Adipocyte (in vitro differentiated cells): Measurements from ENCODE around the gene KIF25.
"Not testable (repeated sequence)": the region's sequence is repeated elsewhere in the genome, so short reads cannot be mapped to it uniquely, and the experiment has no call there.

Source experiments
- DNase-seq: peaks from one replicate; pipeline ENCODE4 v3.0.0-alpha.2; 2015; ENCODE audit warnings: low read depth
- H3K27me3 ChIP-seq: replicated peaks from 2 replicates; pipeline ENCODE4 v1.7.0; 2013; ENCODE audit warnings: mild to moderate bottlenecking, low read length, moderate library complexity; ENCODE audit not compliant: control insufficient read depth, insufficient read depth
- H3K36me3 ChIP-seq: 2 replicates; pipeline ENCODE4 v1.7.0; 2013; ENCODE audit warnings: low read length, mild to moderate bottlenecking, moderate library complexity; ENCODE audit not compliant: control insufficient read depth, insufficient read depth, severe bottlenecking
- H3K4me1 ChIP-seq: 2 replicates; pipeline ENCODE4 v1.7.0; 2013; ENCODE audit warnings: mild to moderate bottlenecking, low read length, moderate library complexity; ENCODE audit not compliant: control insufficient read depth, insufficient read depth
- H3K4me3 ChIP-seq: 2 replicates; pipeline ENCODE4 v1.7.0; 2013; ENCODE audit warnings: mild to moderate bottlenecking, low read length, moderate library complexity
- H3K9ac ChIP-seq: 2 replicates; pipeline ENCODE4 v1.7.0; 2013; ENCODE audit warnings: mild to moderate bottlenecking, low read length, moderate library complexity
- H3K9me3 ChIP-seq: 2 replicates; pipeline ENCODE4 v1.7.0; 2013; ENCODE audit warnings: mild to moderate bottlenecking, low read length, moderate library complexity; ENCODE audit not compliant: control insufficient read depth

The KIF25 gene

DNA sequence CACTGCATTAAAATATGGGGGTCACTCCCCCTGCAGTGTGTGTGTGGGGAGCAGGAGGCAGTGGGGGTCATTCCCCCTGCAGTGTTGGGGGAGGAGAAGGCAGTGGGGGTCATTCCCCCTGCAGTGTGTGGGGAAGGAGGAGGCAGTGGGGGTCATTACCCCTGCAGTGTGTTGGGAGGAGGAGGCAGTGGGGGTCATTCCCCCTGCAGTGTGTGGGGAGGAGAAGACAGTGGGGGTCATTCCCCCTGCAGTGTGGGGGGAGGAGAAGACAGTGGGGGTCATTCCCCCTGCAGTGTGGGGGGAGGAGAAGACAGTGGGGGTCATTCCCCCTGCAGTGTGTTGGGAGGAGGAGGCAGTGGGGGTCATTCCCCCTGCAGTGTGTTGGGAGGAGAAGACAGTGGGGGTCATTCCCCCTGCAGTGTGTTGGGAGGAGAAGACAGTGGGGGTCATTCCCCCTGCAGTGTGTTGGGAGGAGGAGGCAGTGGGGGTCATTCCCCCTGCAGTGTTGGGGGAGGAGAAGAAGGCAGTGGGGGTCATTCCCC is 21.3 kb upstream of the KIF25 start:
- H3K4me3 ChIP-seq, H3K9ac ChIP-seq, H3K36me3 ChIP-seq, H3K4me1 ChIP-seq, H3K27me3 ChIP-seq, H3K9me3 ChIP-seq, DNase-seq: not testable (repeated sequence)

DNA sequence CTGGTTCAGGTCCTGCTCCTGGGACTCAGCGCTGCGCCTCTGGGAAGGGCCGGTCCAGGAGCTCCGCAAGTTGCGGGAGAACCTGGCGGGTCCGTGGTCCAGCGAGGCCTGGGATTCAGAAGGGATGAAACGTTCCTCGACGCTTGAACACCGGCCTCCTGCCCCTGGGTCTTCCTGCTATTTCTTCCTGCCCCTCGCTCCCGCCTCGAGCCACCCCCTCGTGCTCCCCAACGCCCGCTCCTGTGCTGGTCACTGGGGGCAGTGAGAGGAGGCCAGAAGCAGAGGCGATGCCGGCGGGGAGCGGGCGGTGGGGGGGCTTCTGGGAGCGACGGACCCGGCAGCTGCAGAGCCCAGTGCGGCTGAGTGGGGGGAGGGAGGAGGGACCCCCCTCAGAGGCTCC is 20.8 kb upstream of the KIF25 start:
- DNase-seq, result no peak

DNA sequence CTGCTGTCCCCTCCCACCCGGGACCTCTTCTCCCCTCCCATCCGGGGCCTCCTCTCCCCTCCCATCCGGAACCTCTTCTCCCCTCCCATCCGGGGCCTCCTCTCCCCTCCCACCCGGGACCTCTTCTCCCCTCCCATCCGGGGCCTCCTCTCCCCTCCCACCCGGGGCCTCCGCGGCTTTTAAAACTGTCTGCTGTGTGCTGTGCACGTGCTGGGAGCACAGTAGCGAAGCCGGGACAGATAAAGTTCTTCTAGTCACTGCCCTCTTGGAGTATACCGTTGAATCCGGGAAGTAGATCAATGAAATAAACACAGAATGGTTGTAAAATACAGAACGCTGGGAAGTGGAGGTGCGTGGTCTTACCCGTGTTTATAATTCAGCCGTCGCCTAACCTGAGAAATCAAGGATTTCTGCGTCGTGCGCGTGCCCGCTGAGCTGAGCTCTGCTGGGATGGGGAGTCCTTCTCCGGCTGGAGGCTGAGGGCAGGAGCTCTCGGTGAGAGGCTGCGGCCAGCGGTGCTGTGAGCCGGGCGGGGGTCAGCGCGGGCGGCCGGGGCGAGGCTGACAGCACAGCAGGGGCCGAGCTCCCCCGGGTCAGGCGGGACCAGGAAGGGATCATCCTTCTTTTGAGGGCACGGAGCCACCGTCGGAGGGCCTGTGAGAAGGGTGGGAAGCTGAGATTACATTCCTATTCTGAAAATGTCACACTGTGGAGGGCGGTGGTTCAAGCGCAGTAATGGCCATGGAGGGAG is 19.6 kb upstream of the KIF25 start:
- Histone ChIP-seq H3K4me1 (peaks cover 5% of the 10 kb centered on the region), H3K4me3 (no peak overlapping the region), H3K36me3 (no peaks in the 10 kb centered on the region), H3K9ac (no peak overlapping the region), H3K27me3 (no peaks in the 10 kb centered on the region), H3K9me3 (no peaks in the 10 kb centered on the region)
- no peak for DNase-seq

More for the DNA sequence above, 20.8 kb upstream of the KIF25 start:
- no peak overlapping the region for H3K9ac ChIP-seq
- no peaks in the 10 kb centered on the region for H3K9me3 ChIP-seq
- no peaks in the 10 kb centered on the region for H3K27me3 ChIP-seq
- no peaks in the 10 kb centered on the region for H3K36me3 ChIP-seq
- H3K4me1 ChIP-seq, result peaks cover 5% of the 10 kb centered on the region
- no peak overlapping the region for H3K4me3 ChIP-seq

DNA sequence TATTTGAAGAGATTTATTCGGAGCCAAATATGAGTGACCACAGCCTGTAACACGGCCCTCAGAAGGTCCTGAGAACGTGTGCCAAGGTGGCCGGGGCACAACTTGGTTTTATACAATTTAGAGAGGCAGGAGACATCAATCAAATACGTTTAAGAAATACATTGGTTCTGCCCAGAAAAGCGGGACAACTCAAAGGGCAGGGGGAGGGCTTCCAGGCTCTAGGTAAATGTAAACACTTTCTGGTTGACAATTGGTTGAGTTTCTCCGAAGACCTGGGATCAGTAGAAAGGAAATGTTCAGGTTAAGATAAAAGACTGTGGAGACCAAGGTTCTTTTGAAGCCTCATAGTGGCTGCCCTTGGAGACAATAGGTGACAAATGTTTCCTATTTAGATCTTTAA is 18.9 kb upstream of the KIF25 start:
- Histone ChIP-seq H3K9ac (no peak overlapping the region), H3K4me1 (peaks cover 5% of the 10 kb centered on the region), H3K36me3 (no peaks in the 10 kb centered on the region), H3K9me3 (no peaks in the 10 kb centered on the region), H3K27me3 (no peaks in the 10 kb centered on the region), H3K4me3 (no peak overlapping the region)
- DNase-seq, result no peak

DNA sequence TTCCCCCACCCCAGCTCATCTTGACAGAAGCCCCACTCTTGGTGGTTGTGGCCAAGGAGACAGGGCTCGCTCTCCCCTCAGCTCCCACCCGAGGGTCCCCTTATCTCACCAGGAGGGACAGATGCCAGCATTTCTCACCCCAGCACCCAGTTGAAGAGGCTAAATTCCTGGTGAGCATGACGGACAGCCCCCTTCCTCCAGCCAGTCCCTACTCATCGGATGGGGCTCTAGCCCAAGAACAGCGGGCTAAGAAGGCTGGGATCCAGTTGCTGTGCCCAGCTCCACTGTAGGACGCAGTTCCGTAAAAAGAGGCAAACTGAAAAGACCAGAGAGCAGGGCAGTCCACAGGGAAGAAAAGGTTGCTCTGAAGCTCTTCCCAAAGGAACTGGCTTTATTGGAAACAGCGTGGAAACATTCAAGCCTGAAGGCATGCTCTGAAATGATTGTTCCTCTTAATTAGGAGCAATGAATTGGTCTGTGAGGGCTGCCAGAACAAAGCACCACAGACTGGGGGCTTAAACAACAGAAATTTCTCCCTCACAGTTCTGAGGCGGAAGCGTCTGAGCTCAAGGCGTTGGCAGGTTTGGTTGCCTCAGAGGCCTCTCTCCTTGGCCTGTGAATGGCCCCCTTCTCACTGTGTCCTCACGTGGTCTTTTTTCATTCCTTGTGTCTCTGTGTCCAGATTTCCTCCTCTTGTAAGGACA is 17.9 kb upstream of the KIF25 start:
- peaks cover 3% of the 10 kb centered on the region for H3K4me1 ChIP-seq
- no peak for DNase-seq
- no peak overlapping the region for H3K4me3 ChIP-seq
- H3K9me3 ChIP-seq, result no peaks in the 10 kb centered on the region
- no peaks in the 10 kb centered on the region for H3K36me3 ChIP-seq
- no peak overlapping the region for H3K9ac ChIP-seq
- H3K27me3 ChIP-seq, result no peaks in the 10 kb centered on the region

DNA sequence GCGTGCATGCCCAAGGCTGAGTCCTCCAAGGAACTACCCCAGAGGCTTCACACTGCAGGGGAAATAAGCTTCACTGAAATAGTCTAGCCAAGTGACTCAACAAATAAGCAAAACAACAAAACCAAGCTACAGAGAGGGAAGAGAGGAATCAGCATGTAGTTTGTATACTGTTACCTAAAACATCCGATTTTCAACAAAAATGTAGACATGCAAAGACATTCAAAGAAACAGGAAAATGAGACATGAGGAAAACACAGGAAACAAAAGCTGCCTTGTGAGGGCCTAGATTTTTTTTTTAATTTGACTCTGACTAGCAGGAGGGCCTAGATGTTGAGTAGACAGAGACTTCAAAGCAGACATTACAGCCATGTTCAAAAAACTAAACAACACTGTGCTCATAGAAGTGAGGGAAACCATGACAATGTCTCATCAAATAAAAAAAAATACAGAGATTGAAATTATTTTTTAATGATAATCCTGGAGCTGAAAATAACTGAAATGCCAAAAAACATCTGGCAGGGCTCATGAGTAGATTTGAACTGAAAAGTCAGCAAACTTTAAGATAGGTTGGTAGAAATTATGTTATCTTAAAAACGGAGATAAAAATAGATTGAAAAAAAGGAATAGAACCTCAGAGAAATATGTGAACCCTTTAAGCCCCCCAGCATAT is 16.4 kb upstream of the KIF25 start:
- no peak for DNase-seq
- Histone ChIP-seq H3K9me3 (no peaks in the 10 kb centered on the region), H3K9ac (no peak overlapping the region), H3K36me3 (no peaks in the 10 kb centered on the region), H3K4me1 (no peaks in the 10 kb centered on the region), H3K4me3 (no peak overlapping the region), H3K27me3 (no peaks in the 10 kb centered on the region)

DNA sequence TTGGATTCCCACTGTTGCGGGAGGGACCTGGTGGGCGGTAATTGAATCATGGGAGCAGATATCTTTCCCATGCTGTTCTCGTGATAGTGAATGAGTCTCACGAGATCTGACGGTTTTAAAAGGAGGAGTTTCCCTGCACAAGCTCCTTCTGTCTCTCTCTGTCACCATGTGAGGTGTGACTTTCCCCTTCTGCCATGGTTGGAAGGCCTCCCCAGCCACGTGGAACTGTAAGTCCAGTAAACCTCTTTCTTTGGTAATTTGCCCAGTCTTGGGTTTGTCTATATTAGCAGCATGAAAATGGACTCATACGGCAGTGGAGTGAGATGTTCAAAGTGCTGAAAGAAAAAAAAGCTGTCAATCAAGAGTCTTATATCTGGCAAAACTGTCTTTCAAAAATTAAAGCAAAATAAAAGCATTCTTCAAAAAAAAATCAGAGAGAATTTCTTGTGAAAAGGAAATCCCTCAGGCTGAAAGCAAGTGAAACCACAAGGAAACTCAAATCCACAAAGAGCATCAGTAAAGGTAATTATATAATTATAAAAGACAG is 15.5 kb upstream of the KIF25 start:
- H3K36me3 ChIP-seq, result no peaks in the 10 kb centered on the region
- no peak overlapping the region for H3K9ac ChIP-seq
- DNase-seq, result no peak
- H3K9me3 ChIP-seq, result no peaks in the 10 kb centered on the region
- H3K4me3 ChIP-seq, result no peak overlapping the region
- H3K27me3 ChIP-seq, result no peaks in the 10 kb centered on the region
- H3K4me1 ChIP-seq, result no peaks in the 10 kb centered on the region

DNA sequence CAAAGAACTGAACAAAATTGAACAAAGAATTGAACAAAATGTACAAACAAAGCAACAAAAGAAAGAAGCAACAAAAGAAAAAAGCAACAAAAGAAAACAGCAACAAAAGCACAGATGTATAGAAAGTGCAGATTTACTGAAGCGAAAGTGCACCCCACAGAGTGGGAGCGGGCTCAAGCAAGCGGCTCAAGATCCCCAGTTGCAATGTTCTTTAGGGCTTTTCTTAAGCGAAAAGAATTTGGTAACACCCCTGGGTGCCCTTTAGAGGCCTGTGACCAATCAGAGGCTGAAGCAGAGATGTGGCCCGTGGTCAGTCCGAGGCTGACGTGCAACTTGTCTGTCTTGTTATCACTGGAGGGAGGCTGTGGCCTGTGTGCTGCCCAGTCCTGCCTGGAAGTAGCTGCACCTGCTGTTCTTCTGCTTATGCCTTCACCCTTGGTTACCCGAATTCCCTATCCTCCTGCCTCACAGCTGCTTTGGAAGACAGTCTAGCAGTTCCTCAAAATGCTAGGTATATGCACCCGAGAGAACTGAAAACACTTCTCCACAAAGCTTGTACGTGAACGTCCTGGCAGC is 13.2 kb upstream of the KIF25 start:
- DNase-seq, result no peak
- Histone ChIP-seq H3K9me3 (no peaks in the 10 kb centered on the region), H3K9ac (no peak overlapping the region), H3K4me1 (peaks cover 4% of the 10 kb centered on the region), H3K36me3 (no peaks in the 10 kb centered on the region), H3K27me3 (no peaks in the 10 kb centered on the region), H3K4me3 (no peak overlapping the region)

DNA sequence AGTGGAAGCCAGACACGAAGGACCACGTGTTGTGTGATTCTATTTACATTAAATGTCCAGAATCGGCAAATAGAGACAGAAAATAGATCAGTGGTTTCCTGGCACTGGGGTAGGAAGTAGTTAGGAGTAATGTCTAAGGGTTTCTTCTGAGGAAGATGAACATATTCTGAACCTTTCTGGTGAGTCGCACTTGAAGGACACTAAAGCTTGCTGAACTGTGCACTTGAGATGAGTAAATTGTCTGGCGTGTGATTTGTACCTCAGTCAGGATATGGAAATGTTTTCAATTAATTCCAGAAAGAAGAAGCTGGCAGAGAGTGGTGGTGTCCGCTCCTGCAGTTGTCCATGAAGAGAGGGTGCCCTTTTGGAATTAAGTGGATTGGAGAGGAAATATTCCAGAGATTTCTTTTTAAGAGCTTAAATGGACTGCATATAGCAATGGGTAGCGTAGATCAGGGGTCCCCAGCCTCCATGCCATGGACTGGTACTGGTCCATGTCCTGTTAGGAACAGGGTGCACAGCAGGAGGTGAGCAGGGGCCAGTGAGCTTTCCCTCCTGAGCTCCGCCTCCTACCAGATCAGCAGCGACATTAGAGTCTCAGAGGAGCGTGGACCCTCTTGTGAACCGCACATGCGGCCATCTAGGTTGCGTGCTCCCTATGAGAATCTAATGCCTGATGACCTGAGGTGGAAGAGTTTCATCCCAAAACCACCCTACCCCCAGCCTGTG is 12.4 kb upstream of the KIF25 start:
- Histone ChIP-seq H3K4me3 (no peak overlapping the region), H3K9me3 (no peaks in the 10 kb centered on the region), H3K4me1 (peaks cover 4% of the 10 kb centered on the region), H3K9ac (no peak overlapping the region), H3K27me3 (no peaks in the 10 kb centered on the region), H3K36me3 (no peaks in the 10 kb centered on the region)
- DNase-seq, result no peak

DNA sequence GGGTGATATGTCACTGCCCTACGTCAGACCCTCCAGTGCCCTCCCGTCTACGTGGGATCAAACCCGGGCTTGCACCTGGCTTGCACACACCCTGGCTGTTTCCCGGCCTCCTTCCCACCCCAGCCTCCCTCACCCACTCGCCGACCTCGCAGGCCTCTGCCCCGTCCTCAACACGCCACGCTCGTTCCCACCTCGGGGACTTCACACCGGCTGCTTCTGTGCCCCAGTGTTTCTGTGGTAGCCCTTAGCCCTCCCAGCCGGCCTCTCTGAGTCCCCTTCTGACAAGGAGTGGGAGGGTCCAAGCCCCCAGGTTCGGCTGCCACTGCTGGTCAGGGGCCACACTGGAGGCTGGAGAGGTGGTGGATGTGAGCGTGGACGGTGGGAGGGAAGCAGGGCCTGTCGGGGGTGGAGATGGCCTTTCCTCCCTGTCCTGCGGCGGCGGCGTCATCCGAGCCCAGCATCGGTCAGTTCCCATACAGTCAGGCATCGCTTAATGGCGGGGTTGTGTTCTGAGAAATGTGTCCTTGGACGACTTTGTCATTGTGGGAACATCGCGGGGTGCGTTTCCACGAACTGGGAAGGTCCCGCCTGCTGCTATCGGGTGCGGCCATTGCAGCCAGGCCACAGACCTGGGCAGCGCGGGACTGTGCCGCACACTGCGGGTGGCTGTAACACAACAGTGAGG is 11.4 kb upstream of the KIF25 start:
- no peak overlapping the region for H3K4me3 ChIP-seq
- H3K9me3 ChIP-seq, result no peaks in the 10 kb centered on the region
- no peaks in the 10 kb centered on the region for H3K27me3 ChIP-seq
- no peak overlapping the region for H3K9ac ChIP-seq
- DNase-seq, result no peak
- peaks cover 4% of the 10 kb centered on the region for H3K4me1 ChIP-seq
- H3K36me3 ChIP-seq, result no peaks in the 10 kb centered on the region
